Uterus (tissue), 4 donors: Measurements from ENCODE around the gene STARD7. TPM values are rescaled to one million over a fixed set of nuclear protein-coding genes. Genes with fewer than 3 reads are reported as not detected.

Experiments used
- DNase-seq, 2 donors: peaks; one replicate each; pipeline ENCODE4 v3.0.0-alpha.2; 2019 to 2020
- H3K27ac ChIP-seq, 2 donors: fragments of 200-600 bp; sonication (generic); 1 replicate in 1 of 2; 2 replicates in 1 of 2; pipeline ENCODE4 v1.5.1; 2016 to 2018
- H3K27me3 ChIP-seq, 2 donors: fragments of 200-600 bp; sonication (generic); one replicate each; pipeline ENCODE4 v1.5.1; 2018 to 2019; ENCODE audit warnings: control low read depth in 1 of 2
- H3K36me3 ChIP-seq, 2 donors: fragments of 200-600 bp; sonication (generic); one replicate each; pipeline ENCODE4 v1.5.1; 2019; ENCODE audit warnings: control low read depth in 1 of 2
- H3K4me1 ChIP-seq, 2 donors: fragments of 200-600 bp; sonication (generic); one replicate each; pipeline ENCODE4 v1.5.1; 2018 to 2019; ENCODE audit warnings: control low read depth in 1 of 2
- H3K4me3 ChIP-seq, 2 donors: fragments of 200-600 bp; sonication (generic); 1 replicate in 1 of 2; 2 replicates in 1 of 2; pipeline ENCODE4 v1.5.1; 2018 to 2019; ENCODE audit warnings: mild to moderate bottlenecking in 1 of 2
- H3K9me3 ChIP-seq, 2 donors: fragments of 200-600 bp; sonication (generic); one replicate each; pipeline ENCODE4 v1.5.1; 2019; ENCODE audit warnings: control low read depth in 1 of 2
- POLR2A ChIP-seq, 2 donors: fragments of 450-650 bp; IDR thresholded peaks; one replicate each; pipeline ENCODE4 v1.6.1; 2016; ENCODE audit warnings: antibody characterized with exemption in 2 of 2, mild to moderate bottlenecking in 1 of 2, moderate library complexity in 1 of 2
- intact Hi-C: fragments of 100-400 bp; cut with DNase I; formaldehyde crosslinking; loops from one replicate; pipeline ENCODE4 v1.15.1; 2023; ENCODE audit warnings: low total_unique reads
- total RNA-seq, 4 donors: library from RNA; depleted of rRNA in 3 of 4; stranded (reverse); fragments of >200 nt in 3 of 4; gene quantifications; one replicate each; pipeline versions ENCODE4 v1.1.0 to v1.2.4, GENCODE V29; 2014 to 2023
- TF ChIP-seq, protein P1 (sequence below), 4 experiments: fragments of 200-600 bp in 2 of 4; fragments of 450-650 bp in 2 of 4; sonication (generic) in 2 of 4; IDR thresholded peaks; one replicate each; pipeline ENCODE4 v1.5.1; 2016 to 2019; ENCODE audit warnings: antibody characterized with exemption in 4 of 4, mild to moderate bottlenecking in 2 of 4, moderate library complexity in 1 of 4
- donor health status: DM: yes; HTN: yes; CAD: no.

STARD7 gene
- total RNA-seq, 4 donors from 2014 or later: 53.5 to 128 (median 76.4) TPM

DNA sequence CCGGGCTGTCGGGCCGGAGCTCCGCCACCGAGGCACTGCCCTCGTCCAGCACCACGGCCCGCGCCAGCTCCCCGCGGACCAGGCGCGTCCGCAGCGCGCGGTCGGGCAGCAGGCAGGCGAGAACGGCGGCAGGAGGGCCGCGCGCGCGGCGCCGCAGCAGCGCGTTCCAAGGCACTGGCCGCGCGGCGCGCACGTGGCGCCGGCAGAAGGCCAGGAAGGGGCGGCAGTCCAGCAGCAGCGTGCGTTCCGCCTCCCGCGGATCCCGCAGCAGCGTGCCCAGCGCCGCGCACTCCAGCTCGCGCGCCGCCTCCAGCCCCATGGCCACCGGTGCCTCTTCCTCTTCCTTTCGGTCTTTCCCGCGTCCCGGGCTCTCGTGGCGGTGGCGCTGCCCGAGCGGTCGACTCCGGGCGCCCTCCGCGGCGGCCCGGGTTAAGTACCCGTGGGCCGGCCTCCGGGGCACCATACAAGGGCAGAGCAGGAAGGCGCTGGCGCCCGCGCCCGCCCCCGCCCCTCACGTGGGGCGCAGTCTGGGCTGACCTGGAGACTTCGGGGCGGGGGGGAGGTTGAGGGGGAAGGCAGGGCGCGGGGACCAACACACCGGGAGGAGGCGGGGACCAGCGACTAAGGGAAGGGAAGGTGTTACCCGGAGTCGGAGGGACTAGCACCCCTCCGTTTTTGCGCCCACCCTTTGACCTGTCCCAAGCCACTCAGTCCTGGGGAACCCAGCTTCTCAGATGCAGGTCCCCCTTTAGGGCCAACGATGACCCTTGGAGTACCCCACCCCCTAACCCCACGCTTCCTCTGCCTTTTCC, 63.4 kb downstream of the STARD7 start, which contains the start of gene DUSP2:
Gene DUSP2 (minus strand): TSS at position 405 of the 812 bp plus-strand sequence. CDS start 86 bp downstream, at position 319.
- H3K36me3 ChIP-seq: no peaks in the 10 kb centered on the region
- H3K4me1 ChIP-seq: no peaks in the 10 kb centered on the region
- H3K27me3 ChIP-seq: no peaks in the 10 kb centered on the region
- no peak within 1 kb of the TSS for H3K27ac ChIP-seq
- peak; percentile 50 to 63 for DNase-seq
- H3K4me3 ChIP-seq: peak within 1 kb of the TSS; percentile 24 to 47
- intact Hi-C loops: no loop called here
- TF ChIP-seq, protein P1, sequence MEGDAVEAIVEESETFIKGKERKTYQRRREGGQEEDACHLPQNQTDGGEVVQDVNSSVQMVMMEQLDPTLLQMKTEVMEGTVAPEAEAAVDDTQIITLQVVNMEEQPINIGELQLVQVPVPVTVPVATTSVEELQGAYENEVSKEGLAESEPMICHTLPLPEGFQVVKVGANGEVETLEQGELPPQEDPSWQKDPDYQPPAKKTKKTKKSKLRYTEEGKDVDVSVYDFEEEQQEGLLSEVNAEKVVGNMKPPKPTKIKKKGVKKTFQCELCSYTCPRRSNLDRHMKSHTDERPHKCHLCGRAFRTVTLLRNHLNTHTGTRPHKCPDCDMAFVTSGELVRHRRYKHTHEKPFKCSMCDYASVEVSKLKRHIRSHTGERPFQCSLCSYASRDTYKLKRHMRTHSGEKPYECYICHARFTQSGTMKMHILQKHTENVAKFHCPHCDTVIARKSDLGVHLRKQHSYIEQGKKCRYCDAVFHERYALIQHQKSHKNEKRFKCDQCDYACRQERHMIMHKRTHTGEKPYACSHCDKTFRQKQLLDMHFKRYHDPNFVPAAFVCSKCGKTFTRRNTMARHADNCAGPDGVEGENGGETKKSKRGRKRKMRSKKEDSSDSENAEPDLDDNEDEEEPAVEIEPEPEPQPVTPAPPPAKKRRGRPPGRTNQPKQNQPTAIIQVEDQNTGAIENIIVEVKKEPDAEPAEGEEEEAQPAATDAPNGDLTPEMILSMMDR (IDR thresholded peaks at IDR 0.05): no peak
- TF ChIP-seq POLR2A (IDR thresholded peaks at IDR 0.05): peak in 1 of 2 donors; percentile 50
- no peaks in the 10 kb centered on the region for H3K9me3 ChIP-seq

DNA sequence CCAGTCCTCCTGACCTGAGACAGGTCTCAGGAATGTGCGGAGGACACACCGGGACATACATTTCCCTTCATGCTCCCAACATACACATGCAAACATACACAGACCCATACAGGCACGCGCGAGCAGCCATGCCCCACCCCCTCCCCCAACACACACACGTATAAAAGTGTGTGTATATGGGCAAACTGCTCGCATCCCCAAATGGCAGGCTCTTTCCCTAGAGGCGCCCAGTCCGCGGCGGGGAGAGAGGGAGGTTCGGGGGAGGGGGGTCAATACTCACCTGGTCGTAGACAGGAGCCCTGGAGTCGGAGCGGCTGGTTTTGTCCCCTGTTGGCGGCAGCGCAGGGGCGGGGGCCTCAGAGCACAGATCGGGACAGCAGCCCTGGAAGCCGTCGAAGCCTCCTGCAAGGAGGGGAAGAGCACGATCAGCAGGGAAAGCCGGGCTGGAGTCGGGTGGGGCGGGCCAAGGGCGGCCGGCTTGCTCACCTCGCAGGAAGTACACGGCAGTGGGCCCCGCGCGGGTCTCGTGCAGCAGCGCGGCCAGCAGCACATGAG, 64.1 kb downstream of the STARD7 start:
- TF ChIP-seq POLR2A (IDR thresholded peaks at IDR 0.05): no peak
- TF ChIP-seq, protein P1 (IDR thresholded peaks at IDR 0.05): no peak
- DNase-seq: no peak
- Histone ChIP-seq H3K4me1 (no peaks in the 10 kb centered on the region), H3K27me3 (no peaks in the 10 kb centered on the region), H3K9me3 (no peaks in the 10 kb centered on the region), H3K36me3 (no peaks in the 10 kb centered on the region), H3K27ac (no peak overlapping the region), H3K4me3 (peak overlapping the region; percentile 24 to 47)
- intact Hi-C loops: no loop called here

DNA sequence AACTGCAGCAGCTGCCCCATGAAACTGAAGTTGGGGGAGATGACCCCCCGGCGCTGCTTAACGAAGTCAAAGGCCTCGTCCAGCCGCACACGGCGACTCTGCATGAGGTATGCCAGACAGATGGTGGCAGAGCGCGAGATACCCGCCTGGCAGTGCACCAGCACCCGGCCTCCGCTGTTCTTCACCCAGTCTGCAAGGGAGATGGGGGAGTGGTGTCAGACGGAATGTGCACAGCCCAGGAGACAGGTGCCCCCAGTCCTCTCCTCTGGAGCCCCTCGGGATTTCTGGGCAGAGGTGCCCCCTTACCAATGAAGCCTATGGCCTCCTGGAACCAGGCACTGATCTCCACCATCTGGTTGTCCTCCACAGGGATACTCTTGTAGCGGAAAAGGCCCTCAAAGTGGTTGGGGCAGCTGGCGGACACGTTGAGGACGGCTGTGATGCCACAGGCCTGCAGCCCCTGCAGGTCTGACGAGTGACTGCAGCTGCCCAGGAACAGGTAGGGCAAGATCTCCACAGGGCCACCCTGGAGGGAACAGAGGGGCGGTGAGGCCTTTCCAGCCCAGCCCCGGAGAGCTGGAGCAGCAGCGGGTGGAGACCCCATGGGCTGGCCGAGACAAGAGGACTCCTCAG, 64.7 kb downstream of the STARD7 start:
- Histone ChIP-seq H3K4me1 (no peaks in the 10 kb centered on the region), H3K27ac (no peak overlapping the region), H3K4me3 (no peak overlapping the region), H3K36me3 (no peaks in the 10 kb centered on the region), H3K27me3 (no peaks in the 10 kb centered on the region), H3K9me3 (no peaks in the 10 kb centered on the region)
- intact Hi-C loops: no loop called here
- no peak for DNase-seq
- TF ChIP-seq POLR2A (IDR thresholded peaks at IDR 0.05): no peak
- TF ChIP-seq, protein P1 (IDR thresholded peaks at IDR 0.05): no peak

DNA sequence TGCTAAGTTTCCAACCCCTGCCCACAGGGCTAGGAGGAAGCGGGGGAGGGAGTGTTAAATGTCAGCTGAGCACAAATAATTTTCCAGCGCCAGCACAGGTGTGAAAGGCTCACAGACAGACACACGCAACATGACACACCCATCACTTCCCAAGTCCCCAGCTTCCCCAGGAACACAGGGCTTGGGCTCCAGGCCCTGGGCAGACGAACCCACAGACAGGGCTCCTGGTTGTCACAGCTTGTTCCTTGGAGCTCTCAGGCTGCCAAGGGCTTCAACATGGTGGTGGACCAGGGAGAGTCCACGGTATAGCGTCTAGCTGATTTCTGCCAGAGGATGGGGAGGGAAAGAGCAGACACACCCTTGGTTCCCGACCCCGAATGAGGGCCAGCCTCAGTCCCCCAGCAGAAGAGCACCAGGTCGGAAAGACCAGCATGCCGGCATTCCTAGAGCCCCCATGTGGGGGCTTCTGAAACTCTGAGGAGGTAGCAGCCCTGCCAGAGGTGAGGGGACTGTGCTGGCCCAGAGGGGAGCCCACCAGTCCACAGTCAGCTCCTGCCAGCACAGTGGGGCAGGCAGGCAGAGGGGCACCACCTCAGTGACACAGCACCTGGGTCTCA, 65.3 kb downstream of the STARD7 start:
- intact Hi-C loops: no loop called here
- no peak overlapping the region for H3K4me3 ChIP-seq
- no peaks in the 10 kb centered on the region for H3K4me1 ChIP-seq
- H3K27me3 ChIP-seq: no peaks in the 10 kb centered on the region
- H3K9me3 ChIP-seq: no peaks in the 10 kb centered on the region
- no peak for DNase-seq
- no peak for TF ChIP-seq POLR2A (IDR thresholded peaks at IDR 0.05)
- TF ChIP-seq, protein P1 (IDR thresholded peaks at IDR 0.05): no peak
- H3K36me3 ChIP-seq: no peaks in the 10 kb centered on the region
- no peak overlapping the region for H3K27ac ChIP-seq
